SK-N-MC (cell line): Measurements from ENCODE around the gene SMARCAD1.

Source experiments
- FOXP2 ChIP-seq: optimal IDR thresholded peaks from 2 replicates; pipeline ENCODE3; 2011; ENCODE audit warnings: mild to moderate bottlenecking, moderate library complexity; ENCODE audit not compliant: insufficient read depth; ENCODE audit errors: extremely low read length, control extremely low read depth
- POLR2AphosphoS5 ChIP-seq: IDR thresholded peaks from 2 replicates; pipeline ENCODE4 v1.6.1; 2012; ENCODE audit warnings: mild to moderate bottlenecking, low read depth, low read length, borderline replicate concordance

- TF ChIP-seq POLR2AphosphoS5 (no peak), FOXP2 (no peak)
These were observed 131.2 kb downstream of the SMARCAD1 start for GRCh38 chr4:94338681-94339351.
